IPS-15b (cell line): Measurements from ENCODE around the gene CAVIN3.
A peak's percentile ranks its signal among the peaks of the same experiment; 100 is the strongest.

Source experiments
- H3K27me3 ChIP-seq: one replicate; pipeline ENCODE4 v1.6.1; 2013; ENCODE audit warnings: low read length; ENCODE audit not compliant: control insufficient read depth, insufficient read depth
- H3K36me3 ChIP-seq: one replicate; pipeline ENCODE4 v1.6.1; 2013; ENCODE audit warnings: low read length; ENCODE audit not compliant: control insufficient read depth, insufficient read depth
- H3K4me1 ChIP-seq: one replicate; pipeline ENCODE4 v1.6.1; 2013; ENCODE audit warnings: mild to moderate bottlenecking, low read length; ENCODE audit not compliant: control insufficient read depth, insufficient read depth
- H3K4me3 ChIP-seq: one replicate; pipeline ENCODE4 v1.5.1; 2013; ENCODE audit warnings: low read depth, low read length
- H3K9ac ChIP-seq: one replicate; pipeline ENCODE4 v1.6.1; 2013; ENCODE audit warnings: low read depth, mild to moderate bottlenecking, low read length
- H3K9me3 ChIP-seq: one replicate; pipeline ENCODE4 v1.6.1; 2013; ENCODE audit warnings: mild to moderate bottlenecking, low read length; ENCODE audit not compliant: control insufficient read depth, insufficient read depth

Gene CAVIN3, protein sequence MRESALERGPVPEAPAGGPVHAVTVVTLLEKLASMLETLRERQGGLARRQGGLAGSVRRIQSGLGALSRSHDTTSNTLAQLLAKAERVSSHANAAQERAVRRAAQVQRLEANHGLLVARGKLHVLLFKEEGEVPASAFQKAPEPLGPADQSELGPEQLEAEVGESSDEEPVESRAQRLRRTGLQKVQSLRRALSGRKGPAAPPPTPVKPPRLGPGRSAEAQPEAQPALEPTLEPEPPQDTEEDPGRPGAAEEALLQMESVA

GRCh38 chr11:6320411-6321155 is at the start of gene CAVIN3:
Gene CAVIN3 (minus strand): TSS chr11:6320501. CDS start chr11:6320476, 25 bp downstream.
- Histone ChIP-seq H3K9ac (peak within 1 kb of the TSS; percentile 97), H3K4me1 (peaks cover 19% of the 10 kb centered on the region), H3K27me3 (no peaks in the 10 kb centered on the region), H3K9me3 (no peaks in the 10 kb centered on the region), H3K4me3 (peak within 1 kb of the TSS; percentile 84), H3K36me3 (no peaks in the 10 kb centered on the region)

DNA sequence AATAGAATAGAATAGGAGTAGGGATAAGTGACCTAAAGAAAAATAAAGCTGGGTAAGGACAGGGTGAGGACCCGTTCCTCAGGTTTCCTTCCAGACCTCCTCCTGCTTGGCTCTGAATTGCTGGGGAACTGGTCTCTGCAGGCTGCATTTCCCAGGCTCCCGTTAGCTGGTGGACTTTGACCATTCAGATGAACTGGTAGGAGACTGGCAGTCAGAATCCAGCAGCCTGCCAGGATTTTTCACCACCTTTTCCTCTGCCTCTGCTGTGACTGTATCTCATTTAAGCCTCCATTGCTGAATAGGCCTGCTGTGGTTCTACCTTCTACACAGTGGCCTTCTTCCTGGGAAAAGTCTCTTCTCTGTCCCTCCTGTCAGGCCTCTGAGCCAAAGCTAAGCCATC is 45.4 kb upstream of the CAVIN3 start:
- Histone ChIP-seq H3K4me3 (no peak overlapping the region), H3K9me3 (no peaks in the 10 kb centered on the region), H3K27me3 (no peaks in the 10 kb centered on the region), H3K36me3 (no peaks in the 10 kb centered on the region), H3K9ac (no peak overlapping the region), H3K4me1 (no peaks in the 10 kb centered on the region)

- no peaks in the 10 kb centered on the region for H3K36me3 ChIP-seq
- no peaks in the 10 kb centered on the region for H3K27me3 ChIP-seq
- H3K9me3 ChIP-seq, result no peaks in the 10 kb centered on the region
- H3K4me1 ChIP-seq, result no peaks in the 10 kb centered on the region
- H3K4me3 ChIP-seq, result no peak overlapping the region
- H3K9ac ChIP-seq, result no peak overlapping the region
These were observed 42.8 kb upstream of the CAVIN3 start for GRCh38 chr11:6362873-6363678.

- Histone ChIP-seq H3K27me3 (no peaks in the 10 kb centered on the region), H3K36me3 (no peaks in the 10 kb centered on the region), H3K4me3 (no peak overlapping the region), H3K4me1 (no peaks in the 10 kb centered on the region), H3K9ac (no peak overlapping the region), H3K9me3 (no peaks in the 10 kb centered on the region)
These were observed 42.0 kb upstream of the CAVIN3 start for GRCh38 chr11:6362185-6362872.

GRCh38 chr11:6360183-6360582 is 39.9 kb upstream of the CAVIN3 start:
- Histone ChIP-seq H3K4me3 (no peak overlapping the region), H3K36me3 (no peaks in the 10 kb centered on the region), H3K4me1 (no peaks in the 10 kb centered on the region), H3K9me3 (no peaks in the 10 kb centered on the region), H3K27me3 (no peaks in the 10 kb centered on the region), H3K9ac (no peak overlapping the region)

DNA sequence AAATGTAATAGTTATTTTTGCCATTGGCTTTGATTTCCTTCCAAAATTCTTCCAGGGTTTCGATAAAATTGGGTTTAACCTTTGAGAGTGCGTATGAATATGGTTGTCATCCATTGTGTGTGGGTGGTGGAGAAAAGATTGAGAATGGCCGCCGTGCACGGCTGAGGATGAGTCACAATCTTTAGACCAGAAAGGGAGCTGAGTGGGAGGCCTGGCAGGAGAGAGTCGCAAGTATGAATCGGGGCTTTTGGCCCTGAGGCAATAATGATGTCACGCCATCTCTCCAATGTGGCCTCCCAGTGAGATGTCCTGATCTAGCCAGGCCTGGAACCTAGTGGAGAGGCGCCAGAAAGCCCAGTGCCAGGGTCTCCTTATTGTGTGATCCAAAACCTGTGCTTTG is 36.9 kb upstream of the CAVIN3 start:
- Histone ChIP-seq H3K4me3 (no peak overlapping the region), H3K4me1 (peaks cover 2% of the 10 kb centered on the region), H3K9ac (no peak overlapping the region), H3K27me3 (no peaks in the 10 kb centered on the region), H3K36me3 (no peaks in the 10 kb centered on the region), H3K9me3 (no peaks in the 10 kb centered on the region)

- no peaks in the 10 kb centered on the region for H3K27me3 ChIP-seq
- H3K9me3 ChIP-seq, result no peaks in the 10 kb centered on the region
- no peak overlapping the region for H3K9ac ChIP-seq
- H3K4me1 ChIP-seq, result peaks cover 2% of the 10 kb centered on the region
- H3K36me3 ChIP-seq, result no peaks in the 10 kb centered on the region
- no peak overlapping the region for H3K4me3 ChIP-seq
These were observed 36.3 kb upstream of the CAVIN3 start for GRCh38 chr11:6356503-6357055.

- Histone ChIP-seq H3K9me3 (no peaks in the 10 kb centered on the region), H3K4me3 (no peak overlapping the region), H3K36me3 (no peaks in the 10 kb centered on the region), H3K4me1 (peaks cover 2% of the 10 kb centered on the region), H3K27me3 (no peaks in the 10 kb centered on the region), H3K9ac (no peak overlapping the region)
These were observed 34.6 kb upstream of the CAVIN3 start for GRCh38 chr11:6354651-6355485.

- no peak overlapping the region for H3K4me3 ChIP-seq
- no peaks in the 10 kb centered on the region for H3K9me3 ChIP-seq
- no peak overlapping the region for H3K9ac ChIP-seq
- H3K4me1 ChIP-seq, result peaks cover 2% of the 10 kb centered on the region
- no peaks in the 10 kb centered on the region for H3K36me3 ChIP-seq
- no peaks in the 10 kb centered on the region for H3K27me3 ChIP-seq
These were observed 33.2 kb upstream of the CAVIN3 start for GRCh38 chr11:6353367-6353987.

GRCh38 chr11:6351782-6352382 is 31.6 kb upstream of the CAVIN3 start:
- Histone ChIP-seq H3K4me1 (peaks cover 2% of the 10 kb centered on the region), H3K9ac (no peak overlapping the region), H3K36me3 (no peaks in the 10 kb centered on the region), H3K4me3 (no peak overlapping the region), H3K27me3 (no peaks in the 10 kb centered on the region), H3K9me3 (no peaks in the 10 kb centered on the region)
